Stimulated activated CD8-positive, alpha-beta memory T cell treated with anti-CD3 and anti-CD28 coated beads, Interleukin-12 subunit alpha, Interleukin-12 subunit beta, amount 100 ng/mL, for 4 hours (primary cell): ENCODE results near the gene PLET1.

Experiments
- DNase-seq: peaks from one replicate; pipeline ENCODE4 v3.0.0-alpha.2; 2020; ENCODE audit warnings: low read depth

The PLET1 gene, protein sequence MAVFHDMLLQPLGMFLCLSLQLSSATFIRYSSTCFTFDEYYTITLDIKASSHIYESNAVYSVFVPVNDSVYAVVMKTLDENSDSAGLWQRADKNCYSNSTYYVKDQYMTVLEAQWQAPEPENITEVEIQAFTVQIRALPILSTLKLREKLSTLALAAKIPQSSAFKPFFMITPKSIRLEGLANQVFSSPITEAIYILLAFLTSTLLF

DNA sequence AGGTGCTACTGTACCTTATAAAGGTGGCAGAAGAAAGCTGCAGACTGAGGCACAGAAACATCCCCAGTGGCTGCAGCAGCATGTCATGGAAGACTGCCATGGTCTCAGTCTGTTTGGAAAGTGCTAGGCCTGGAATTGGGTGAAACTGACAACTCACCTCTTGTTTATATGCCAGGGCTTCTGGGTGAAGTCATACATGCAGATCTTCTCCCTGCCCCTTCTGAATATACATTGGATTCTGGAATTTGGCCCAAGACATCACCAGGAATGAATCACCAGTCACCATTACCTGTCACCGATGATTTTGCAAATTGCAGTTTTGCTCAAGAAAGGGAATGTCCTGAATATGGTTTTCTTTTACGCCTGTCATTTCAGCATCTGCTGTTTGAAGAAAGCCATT is at the start of gene PLET1:
Gene PLET1 (minus strand): TSS at position 371 of the 400 bp plus-strand sequence. CDS start 271 bp downstream, at position 100.
- no peak for DNase-seq

DNA sequence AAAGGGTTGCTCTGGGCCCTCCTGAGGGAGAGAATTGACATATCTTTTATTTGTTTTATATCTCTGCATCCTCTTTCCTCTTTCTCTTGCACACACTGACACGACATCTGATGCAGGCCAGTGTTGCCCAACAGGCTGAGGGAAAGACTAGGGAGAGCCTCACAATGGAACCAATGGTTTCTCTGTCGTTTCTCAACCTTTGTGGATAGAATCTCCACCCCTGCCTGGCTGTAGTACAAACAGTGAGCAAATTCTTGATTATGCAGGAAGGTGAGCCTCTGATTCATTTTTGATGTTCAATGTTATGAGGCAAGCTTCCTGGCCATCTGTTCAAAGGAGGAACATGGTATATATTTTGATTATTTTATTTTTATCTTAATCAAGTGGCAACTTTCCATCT is 49.8 kb upstream of the PLET1 start:
- no peak for DNase-seq

DNA sequence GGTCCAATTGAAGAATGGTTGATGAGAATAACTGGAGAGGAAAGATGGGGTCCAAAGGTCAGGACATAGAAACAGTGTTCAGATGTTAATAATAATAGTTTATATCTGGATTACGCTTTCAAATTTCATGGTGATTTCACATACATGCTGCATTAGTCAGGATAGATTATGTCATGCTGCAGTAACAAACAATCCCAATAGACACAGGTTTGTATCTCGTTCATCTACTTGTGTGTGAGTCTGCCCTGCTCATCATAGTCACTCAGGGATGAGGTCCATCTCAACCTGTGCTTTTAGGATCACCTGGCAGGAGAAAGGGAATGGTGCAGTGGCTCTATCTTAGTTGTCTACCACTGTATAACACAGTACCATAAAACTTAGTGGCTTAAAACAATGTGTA is 48.0 kb upstream of the PLET1 start:
- no peak for DNase-seq

DNA sequence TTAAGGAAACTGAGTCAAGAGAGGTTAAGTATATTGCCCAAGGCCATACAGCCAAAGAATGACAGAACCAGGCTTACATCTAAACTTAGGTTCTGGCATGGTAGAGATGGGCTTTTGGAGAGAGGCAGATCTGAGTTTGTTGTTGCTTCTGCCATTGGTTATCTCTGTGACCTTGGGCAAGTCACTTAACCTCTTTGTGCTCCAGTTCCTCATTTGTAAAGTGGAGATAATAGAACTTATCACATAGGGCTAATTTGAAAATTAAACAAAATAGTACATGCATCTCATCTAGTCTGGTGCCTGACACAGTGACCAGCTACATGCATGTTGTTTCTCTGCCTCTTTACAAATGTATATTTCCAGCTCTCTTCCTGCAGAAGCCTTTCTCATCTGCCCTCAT is 47.0 kb upstream of the PLET1 start:
- no peak for DNase-seq

DNA sequence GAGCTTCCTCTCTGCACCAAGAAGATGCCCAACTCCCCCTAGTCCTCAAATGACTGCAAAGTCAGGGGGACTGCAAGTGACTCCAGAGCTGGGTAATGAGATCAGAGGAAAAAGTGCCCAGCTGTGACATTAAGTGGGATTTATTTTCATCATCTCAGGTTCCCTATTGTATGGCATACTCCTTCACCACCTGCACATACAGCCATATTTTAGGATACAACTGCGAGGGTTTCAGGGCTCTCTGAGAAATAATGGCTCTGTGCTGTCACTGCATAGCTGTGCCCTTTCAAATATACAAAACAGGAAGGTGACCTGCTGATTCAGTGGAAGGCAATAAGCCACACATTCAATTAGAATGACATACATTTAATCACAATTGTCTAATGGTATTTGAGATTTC is 45.6 kb upstream of the PLET1 start:
- no peak for DNase-seq

DNA sequence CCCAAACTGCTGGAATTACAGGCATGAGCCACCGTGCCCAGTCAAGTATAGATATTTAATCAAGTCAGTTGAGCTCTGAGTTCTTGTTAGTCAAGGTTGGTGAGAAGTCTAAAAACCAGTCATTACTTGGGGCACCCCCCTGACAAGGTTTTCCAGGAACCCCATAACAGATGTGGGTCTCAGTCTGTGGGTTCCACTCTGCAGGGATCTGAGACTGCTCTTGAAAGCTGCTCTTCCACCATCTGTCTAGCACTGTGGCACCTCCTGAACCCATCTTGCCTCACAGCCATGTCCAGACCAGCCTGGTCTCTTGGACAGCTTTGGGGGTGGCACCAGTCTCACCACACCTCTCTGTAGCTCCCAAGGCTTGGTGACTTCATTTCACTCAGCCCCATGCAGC is 44.3 kb upstream of the PLET1 start:
- no peak for DNase-seq

DNA sequence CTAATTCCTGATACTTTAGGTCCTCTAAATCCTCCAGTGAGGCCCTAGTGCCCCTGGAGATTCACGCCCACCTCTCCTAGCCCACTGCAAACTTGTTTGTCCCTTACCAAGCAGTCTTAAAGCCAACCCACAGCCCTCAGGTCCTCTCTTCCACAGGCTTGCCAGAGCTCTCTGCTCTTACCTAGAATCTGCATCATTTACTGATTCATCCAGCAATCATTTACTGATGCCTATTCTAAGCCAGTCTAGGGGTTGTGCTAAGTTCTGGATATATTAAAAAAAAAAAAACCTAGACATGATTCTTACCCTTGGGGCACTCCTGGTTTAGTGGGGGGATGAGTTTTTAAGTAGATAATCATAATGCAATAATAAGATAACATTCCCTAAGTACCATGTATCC is 43.0 kb upstream of the PLET1 start:
- no peak for DNase-seq

DNA sequence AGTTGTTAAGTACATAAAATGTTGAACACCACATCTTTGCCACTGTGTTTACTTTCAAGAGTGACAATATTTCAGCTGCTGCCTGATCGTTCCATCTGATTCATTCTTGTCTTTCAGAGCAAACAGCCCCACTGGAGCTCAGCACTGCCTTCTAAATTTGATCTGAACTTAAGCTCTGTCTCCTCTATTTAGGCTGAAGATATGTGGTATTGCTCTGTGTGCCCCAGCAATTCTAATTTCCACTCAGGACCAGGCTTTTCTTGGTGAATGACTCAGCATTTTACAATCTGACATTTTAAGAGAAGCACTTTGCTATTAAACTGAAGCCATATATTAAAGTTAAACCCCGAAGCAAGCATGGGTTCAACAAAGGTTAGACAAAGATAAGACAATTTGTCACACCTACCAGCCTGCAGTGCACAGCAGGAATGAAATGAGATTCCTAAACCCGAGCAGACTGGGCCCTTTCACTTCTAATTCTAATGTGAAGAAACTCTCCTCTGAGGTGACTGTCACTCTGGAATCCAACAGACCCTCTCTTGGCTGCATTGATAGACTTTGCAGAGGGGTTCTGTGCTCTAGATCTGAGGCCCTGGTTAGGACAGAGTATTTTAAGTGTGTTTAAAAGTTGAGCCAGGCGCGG is 41.7 kb upstream of the PLET1 start:
- no peak for DNase-seq

DNA sequence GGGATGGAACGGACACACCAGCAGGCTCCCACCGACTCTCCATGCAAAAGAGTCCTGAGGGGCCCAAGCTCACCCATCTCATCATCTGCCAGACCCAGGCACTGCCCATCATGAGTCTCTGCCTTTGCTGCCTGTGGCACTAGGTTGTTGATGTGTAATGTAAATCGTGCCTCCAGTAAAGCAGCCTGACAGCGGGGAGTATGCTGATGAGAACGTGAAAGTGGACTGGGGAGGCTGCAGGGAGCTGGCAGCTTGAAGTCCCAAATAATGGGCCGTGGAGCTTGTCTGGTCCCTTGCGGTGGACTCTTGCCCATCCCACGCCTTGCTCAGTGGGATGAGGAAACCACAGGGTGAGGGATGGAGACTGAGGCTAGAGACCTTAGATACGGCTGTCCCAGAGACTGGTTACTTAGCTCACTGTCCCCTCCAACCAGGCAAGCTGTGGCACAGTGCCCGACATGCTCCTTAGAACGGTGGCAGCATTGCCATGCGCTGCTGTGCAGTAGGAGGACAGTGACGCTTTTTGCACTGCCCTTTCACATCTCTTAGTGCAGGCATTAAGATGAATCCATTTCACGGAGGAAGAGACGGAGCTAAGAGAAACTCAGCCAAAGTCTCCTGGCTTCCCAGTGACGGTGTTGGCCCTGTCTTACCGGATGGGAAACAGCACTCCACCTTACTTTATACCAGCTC is 39.6 kb upstream of the PLET1 start:
- no peak for DNase-seq

DNA sequence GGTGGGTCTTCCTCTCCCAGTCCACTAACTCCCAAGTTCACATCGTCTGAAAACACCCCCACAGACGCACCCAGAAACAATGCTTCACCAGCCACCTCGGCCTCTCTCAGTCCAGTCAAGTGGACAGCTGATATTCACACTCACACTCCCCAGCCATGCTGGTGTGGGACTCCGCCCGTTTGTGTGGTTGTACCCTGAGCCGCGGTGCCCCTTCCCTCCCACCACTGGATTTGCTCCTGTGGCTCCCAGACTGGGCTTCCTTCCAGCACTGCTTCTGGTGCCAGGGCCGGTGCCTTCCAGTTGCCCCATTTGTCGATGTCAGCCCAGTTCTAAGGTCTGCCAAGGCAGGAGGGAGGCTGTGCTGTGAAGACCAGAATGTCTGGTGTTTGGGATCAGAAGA is 37.9 kb upstream of the PLET1 start:
- DNase-seq = no peak

DNA sequence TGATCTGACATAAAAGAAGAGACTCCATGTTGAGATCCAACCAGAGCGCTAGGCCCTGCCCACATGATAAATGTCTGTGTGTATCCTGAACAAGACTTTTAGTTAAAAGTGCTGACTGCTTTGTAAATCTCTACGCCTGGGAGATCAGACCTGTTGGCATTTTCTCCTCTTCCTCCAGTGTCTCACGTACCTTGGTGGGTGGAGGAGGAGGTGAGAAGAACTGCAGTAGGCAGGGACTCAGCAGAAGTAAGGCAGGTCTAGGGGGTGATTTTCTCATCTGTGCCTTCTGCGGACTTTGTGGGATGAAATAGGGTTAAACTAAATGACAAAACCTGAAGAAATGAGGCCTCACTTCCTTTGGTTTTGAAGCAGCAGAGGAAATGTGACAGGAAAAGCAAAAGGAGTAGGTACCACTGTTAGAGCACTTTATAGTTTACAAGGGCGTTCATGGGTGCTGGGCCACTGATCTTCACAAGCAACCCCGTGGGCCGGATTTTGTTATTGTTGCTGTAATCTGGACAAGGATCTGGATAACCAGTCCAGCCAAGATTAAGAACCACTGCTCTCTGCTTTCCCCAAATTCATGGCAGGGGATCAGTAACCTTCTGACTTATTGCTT is 36.7 kb upstream of the PLET1 start:
- no peak for DNase-seq

DNA sequence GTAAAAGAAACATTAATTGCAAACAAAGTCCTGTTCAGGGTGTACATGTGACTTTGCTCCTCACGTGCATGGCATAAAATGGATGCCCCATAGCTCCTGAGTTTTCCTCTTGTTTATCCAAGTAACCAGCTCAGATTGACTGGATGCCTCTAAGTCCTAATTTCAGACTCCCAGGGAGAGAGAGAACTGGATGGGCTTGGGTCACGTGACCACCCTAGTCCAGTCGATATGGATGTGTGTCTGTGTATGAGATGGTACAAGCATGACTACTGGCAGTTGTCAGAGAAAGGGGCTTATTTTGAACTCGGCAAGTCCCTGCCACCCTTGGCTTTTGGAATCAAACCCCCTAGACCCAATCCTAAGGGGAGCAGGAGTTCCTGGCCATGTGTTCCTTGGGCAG is 35.4 kb upstream of the PLET1 start:
- DNase-seq = no peak

DNA sequence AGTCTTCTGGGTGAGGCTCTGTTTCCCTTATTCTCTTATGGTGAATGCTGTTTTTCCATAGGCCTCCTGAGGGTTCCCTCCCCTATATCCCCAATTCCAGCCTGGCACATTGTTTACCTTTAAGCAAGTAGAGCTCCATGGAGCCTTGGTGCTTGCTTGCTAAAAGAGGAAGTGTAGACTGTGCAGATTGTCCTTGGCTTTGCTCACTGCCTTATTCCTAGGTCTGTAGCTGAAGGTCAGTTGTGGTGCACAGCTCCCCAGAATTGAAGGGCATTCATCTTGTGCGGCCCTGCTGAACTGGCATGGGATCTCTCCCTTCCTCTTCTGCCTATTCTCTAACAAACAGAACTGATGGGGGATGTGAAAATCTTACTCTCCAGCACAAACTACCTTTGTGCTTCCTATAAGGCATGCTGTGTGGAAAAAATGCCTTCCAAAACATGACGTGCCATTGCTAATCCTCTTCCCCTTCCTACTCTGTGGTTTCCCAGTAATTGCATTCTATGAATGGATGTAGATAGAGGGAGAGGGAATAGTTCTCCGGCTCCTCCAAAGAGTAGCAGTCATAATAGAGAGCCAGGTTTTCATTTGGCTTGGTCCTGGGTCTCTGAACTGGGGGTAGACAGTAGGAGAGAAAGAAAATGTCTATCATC is 34.2 kb upstream of the PLET1 start:
- no peak for DNase-seq

DNA sequence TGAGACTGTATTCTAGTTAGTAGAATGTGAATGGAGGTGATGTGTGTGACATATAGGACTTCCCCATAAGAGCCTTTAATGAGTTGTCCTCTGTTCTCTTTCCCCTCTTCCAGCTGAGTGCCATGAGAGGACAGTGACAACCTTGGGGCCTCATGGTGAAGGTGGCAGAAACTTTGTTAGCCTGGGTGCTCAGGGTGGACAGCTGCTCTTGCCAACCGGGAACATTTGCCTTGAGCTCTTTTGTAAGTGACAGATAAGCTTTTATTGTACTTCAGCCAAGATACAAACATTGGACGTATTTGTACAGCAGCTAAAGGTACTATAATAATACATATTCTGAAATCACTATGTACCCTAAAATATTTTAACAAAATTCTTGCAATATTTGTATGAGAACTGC is 33.0 kb upstream of the PLET1 start:
- DNase-seq = no peak

DNA sequence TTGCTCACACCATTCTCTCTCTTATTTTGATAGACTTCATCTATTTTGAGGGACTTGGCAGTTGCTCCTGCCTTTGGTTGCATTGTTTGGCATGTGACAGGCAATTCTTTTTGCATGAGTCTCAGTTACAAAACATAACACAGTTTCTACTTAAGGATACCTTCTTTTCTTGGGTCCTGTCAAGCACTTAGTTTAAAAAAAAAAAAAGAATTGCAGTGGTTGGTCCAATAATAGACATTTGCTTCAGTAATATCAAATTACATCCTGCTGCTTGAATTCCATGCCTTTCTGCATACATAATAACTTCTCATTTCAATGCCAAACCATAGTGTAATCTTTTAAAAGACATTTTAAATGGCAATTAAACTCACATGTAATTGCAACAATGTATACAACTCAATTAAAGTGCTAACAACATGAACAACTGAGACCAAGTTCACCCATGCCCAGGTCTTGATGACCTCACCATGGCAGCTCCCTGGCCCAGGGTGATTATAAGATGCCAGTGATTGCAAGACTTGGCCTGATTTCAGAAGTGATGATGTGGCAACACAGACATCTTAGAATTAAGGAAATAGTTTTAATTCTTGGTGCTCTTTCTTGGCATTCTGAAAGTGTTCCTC is 32.2 kb upstream of the PLET1 start:
- DNase-seq = no peak

DNA sequence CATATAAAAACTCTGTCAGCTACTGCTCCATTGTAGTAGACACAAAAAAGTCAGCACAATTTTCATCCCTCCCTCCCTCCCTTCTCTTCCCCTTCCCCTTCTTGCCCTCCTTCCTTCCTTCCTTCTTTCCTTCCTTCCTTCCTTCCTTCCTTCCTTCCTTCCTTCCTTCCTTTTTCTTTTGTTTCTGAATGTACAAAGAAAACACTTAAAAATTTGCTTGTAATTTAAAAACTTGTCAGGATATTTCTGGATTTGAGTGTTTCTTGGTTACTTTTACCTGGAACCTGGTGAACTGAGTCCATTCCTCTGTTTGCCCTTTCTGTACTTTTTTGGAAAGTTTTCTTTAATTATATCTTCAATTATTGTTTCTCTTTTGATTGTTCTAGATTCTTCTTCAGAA is 31.5 kb upstream of the PLET1 start:
- no peak for DNase-seq

DNA sequence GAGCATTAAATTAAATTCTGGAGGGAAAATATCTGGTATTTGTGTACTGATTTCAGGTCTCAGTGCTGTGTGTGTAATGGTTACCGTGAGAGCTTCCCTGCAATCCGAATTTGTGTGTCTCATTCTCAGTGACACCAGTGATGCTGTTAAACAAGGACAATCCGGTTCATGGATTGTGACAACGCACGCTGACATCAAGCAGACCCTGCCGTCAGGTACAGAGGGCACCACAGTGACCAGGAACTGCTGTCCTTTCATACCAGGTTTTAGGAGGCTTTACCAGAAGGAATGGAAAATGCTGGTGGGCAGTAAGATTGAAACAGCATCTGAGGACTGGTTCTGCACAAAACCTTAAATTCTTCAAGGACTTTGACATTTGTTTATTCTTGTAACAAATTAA is 30.5 kb upstream of the PLET1 start:
- DNase-seq = no peak

DNA sequence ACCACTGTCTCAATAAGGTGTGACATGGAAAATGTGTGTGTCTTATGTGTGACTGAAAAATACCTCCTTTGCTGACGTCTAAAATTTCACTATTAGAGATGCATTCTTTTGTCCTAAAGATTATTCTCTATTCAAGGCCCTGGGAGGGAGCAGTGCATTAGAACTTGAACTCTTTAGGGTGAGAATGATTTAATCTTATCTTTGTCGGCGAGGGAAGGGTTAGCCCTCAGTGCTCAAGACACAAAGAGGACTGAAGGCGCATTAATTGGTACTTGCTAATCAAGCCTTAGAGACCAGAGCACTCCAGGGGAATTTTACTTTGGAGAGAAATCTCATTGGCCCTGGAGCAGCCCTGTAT is 29.8 kb upstream of the PLET1 start:
- no peak for DNase-seq

DNA sequence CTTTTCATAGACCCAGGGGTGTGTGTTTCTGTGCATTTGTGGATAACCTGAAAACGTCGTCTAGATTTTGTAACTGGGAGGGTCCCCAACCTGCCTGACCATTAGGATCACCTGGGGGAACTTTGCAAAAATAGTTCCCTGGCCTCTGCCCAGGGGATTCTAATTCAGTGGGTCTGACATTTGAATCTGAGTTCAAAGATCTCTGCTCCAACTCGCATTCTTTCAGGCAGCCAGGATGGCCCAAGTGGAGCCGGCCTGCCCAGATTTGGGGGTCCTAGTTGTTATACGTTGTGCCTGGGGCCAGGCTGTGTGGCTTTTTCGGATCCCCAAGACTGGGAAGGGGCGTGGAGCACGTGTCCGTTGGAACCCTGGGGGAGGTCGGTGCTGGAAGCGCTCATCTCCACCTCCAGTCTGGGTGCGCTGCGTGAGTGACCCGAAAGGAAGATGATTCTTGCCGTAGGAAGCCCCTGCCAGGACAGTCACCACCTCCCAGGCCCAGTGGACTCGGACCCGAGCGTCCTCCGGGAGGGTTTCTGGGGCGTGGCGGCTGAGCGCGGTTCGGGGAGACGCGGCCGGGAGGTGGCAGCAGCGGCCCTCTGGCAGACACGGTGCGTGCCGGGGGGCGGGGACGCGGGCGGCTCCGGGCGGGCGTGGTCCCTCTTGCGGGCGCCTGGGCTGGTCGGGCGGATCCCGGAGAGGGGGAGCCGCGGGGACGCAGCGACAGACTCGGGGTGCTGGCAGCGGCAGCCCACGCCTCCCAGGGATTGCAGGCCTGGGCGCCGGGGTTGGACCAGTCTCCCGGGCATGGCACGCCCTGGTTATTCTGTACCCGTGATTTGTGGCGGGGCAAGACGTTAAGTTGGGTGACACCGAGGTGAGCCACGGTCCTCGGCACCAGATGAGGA is 29.2 kb upstream of the PLET1 start:
- DNase-seq = peak; percentile 72

DNA sequence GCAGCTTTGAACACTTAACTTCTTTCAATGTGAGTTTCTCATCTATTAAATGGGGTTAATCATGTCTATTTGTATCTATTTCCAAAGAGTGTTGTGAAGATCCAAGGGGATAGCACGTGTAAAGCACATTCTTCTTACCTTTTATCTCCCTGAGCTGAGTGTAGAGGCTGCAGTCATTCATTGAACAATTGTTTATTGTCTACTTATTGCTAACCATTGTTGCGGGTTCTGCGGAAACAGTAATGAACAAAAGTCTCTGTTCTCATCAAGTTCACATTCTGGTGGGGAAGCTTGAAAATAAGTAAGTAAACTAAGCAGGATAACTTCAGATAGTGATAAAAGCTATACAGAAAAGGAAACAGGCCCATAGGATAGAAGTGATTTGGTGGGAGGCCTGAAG is 27.4 kb upstream of the PLET1 start:
- no peak for DNase-seq

DNA sequence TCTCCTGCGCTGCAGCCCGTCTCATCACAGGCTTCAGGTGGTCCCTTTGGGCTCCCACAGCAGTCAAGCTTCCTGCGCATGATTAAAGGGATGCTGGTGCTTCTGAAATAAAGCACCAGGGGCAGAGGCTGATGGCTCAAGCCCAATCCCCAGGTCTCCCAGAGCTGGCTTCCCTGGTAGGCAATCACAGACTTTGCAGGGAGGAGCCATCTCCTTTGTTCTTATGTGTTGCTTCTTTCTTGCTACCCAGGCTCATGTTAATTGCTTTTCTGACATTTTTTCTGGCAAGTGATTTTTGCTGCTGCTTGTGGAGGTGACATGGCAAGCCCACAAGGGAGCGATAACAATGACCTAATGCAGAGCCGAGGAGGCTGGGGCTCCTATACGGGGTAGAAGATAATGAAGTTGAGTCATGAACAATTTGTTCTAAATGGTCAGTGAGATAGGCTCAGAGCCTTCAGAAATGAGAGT is 25.2 kb upstream of the PLET1 start:
- no peak for DNase-seq
